Thyroid gland (tissue), 4 donors: ENCODE measurements around the gene KCNG2. TPM values are rescaled to one million over a fixed set of nuclear protein-coding genes. Genes with fewer than 3 reads are reported as not detected.

Experiments used
- DNase-seq, 2 donors: peaks; one replicate each; pipeline ENCODE4 v3.0.0-alpha.2; 2019
- H3K27ac ChIP-seq, 3 donors: fragments of 200-600 bp; sonication (generic); 1 replicate in 2 of 3; 2 replicates in 1 of 3; pipeline ENCODE4 v1.5.1; 2016 to 2019; ENCODE audit warnings: mild to moderate bottlenecking in 1 of 3, moderate library complexity in 1 of 3
- H3K27me3 ChIP-seq: fragments of 200-600 bp; sonication (generic); one replicate; pipeline ENCODE4 v1.5.1; 2019
- H3K36me3 ChIP-seq, 2 donors: fragments of 200-600 bp; sonication (generic); one replicate each; pipeline ENCODE4 v1.5.1; 2016 to 2019
- H3K4me1 ChIP-seq, 2 donors: fragments of 200-600 bp; sonication (generic); one replicate each; pipeline ENCODE4 v1.5.1; 2017 to 2019
- H3K4me3 ChIP-seq, 3 donors: fragments of 200-600 bp; sonication (generic); replicated peaks in 1 of 3; 1 replicate in 2 of 3; 2 replicates in 1 of 3; pipeline ENCODE4 v1.5.1; 2016; ENCODE audit warnings: mild to moderate bottlenecking in 1 of 3
- H3K9me3 ChIP-seq: fragments of 200-600 bp; sonication (generic); one replicate; pipeline ENCODE4 v1.5.1; 2017
- POLR2A ChIP-seq, 2 donors: fragments of 450-650 bp; IDR thresholded peaks; one replicate each; pipeline ENCODE4 v1.6.1; 2017; ENCODE audit warnings: antibody characterized with exemption in 2 of 2, mild to moderate bottlenecking in 2 of 2, moderate library complexity in 1 of 2
- WGBS, 2 donors: methylation state at CpG; one replicate each; pipeline ENCODE4 v1.1.5; 2017; 5-methylcytosine and 5-hydroxymethylcytosine counted together
- intact Hi-C: fragments of 100-400 bp; cut with DNase I; formaldehyde crosslinking; loops from one replicate; pipeline ENCODE4 v1.15.1; 2023
- total RNA-seq, 4 donors: library from RNA; depleted of rRNA; stranded (reverse); fragments of >200 nt; gene quantifications; one replicate each; pipeline ENCODE4 v1.2.3, GENCODE V29; 2016
- TF ChIP-seq, protein P1 (sequence below), 6 experiments: fragments of 200-600 bp in 3 of 6; fragments of 450-650 bp in 3 of 6; sonication (generic) in 3 of 6; IDR thresholded peaks; one replicate each; pipeline ENCODE4 v1.5.1; 2016 to 2019; ENCODE audit warnings: antibody characterized with exemption in 6 of 6, mild to moderate bottlenecking in 2 of 6, inconsistent platforms in 1 of 6, moderate library complexity in 1 of 6

The KCNG2 gene
- total RNA-seq, 4 donors from 2014 or later = 0.22 TPM; not detected in 3

DNA sequence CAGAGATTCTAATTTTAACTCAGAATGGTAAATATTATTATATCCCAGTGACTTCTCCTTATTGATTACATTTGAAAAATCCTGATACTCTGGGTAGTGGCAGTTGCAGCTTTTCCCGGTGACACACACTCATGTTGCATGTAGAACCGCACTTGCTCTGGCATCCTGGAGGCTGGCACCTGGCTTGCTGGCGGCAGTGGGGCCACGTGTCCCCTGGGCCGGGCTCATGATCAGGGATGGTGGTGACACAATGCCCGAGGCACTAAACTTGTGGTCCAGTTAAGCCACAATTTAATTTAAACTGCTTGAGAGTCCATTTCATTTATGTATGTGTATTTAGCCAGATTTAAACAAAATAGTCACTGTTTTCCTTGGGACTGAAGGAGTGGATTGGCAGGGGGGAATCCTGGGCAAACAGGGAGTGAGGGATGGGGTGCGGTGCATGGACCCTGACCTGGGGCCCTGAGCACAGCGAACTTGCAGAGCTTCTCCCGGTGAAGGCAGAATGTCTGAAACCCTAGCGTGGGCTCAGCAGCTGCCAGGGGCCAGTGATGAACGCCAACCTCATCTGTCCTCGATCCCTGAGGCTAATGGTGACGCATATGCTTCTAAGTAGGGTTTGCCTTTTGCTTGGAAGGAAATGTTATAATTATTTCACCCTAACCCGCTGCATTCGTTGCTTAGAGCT, 50.0 kb downstream of the KCNG2 start:
- Histone ChIP-seq H3K27me3 (no peaks in the 10 kb centered on the region), H3K4me3 (no peak overlapping the region), H3K36me3 (no peaks in the 10 kb centered on the region), H3K9me3 (no peaks in the 10 kb centered on the region), H3K27ac (no peak overlapping the region), H3K4me1 (no peaks in the 10 kb centered on the region)
- intact Hi-C loops = no loop called here
- no peak for DNase-seq
- WGBS, 2 donors = 89 to 90% methylated on average over 15 of the region's 15 CpGs
- TF ChIP-seq, protein P1, sequence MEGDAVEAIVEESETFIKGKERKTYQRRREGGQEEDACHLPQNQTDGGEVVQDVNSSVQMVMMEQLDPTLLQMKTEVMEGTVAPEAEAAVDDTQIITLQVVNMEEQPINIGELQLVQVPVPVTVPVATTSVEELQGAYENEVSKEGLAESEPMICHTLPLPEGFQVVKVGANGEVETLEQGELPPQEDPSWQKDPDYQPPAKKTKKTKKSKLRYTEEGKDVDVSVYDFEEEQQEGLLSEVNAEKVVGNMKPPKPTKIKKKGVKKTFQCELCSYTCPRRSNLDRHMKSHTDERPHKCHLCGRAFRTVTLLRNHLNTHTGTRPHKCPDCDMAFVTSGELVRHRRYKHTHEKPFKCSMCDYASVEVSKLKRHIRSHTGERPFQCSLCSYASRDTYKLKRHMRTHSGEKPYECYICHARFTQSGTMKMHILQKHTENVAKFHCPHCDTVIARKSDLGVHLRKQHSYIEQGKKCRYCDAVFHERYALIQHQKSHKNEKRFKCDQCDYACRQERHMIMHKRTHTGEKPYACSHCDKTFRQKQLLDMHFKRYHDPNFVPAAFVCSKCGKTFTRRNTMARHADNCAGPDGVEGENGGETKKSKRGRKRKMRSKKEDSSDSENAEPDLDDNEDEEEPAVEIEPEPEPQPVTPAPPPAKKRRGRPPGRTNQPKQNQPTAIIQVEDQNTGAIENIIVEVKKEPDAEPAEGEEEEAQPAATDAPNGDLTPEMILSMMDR (IDR thresholded peaks at IDR 0.05) = no peak
- no peak for TF ChIP-seq POLR2A (IDR thresholded peaks at IDR 0.05)

DNA sequence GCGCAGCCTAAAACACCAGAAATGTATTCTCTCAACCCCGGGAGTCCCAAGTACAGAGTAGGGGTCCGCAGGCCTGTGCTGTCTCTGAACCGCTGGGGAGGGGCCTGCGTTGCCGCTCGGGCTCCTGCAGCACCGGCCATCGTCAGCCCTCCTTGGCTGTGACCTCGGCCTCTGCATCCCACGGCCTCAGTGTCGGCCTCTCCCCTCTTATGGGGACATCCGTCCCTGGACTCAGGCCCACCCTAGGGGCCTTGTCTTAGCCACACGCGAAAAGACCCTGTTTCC, 50.5 kb downstream of the KCNG2 start:
- no peak for TF ChIP-seq POLR2A (IDR thresholded peaks at IDR 0.05)
- TF ChIP-seq, protein P1 (IDR thresholded peaks at IDR 0.05) = no peak
- no peak for DNase-seq
- 92 to 95% methylated on average over 14 of the region's 15 CpGs for WGBS, 2 donors
- no peaks in the 10 kb centered on the region for H3K4me1 ChIP-seq
- no peaks in the 10 kb centered on the region for H3K9me3 ChIP-seq
- intact Hi-C loops = no loop called here
- no peak overlapping the region for H3K4me3 ChIP-seq
- no peak overlapping the region for H3K27ac ChIP-seq
- no peaks in the 10 kb centered on the region for H3K27me3 ChIP-seq
- no peaks in the 10 kb centered on the region for H3K36me3 ChIP-seq

DNA sequence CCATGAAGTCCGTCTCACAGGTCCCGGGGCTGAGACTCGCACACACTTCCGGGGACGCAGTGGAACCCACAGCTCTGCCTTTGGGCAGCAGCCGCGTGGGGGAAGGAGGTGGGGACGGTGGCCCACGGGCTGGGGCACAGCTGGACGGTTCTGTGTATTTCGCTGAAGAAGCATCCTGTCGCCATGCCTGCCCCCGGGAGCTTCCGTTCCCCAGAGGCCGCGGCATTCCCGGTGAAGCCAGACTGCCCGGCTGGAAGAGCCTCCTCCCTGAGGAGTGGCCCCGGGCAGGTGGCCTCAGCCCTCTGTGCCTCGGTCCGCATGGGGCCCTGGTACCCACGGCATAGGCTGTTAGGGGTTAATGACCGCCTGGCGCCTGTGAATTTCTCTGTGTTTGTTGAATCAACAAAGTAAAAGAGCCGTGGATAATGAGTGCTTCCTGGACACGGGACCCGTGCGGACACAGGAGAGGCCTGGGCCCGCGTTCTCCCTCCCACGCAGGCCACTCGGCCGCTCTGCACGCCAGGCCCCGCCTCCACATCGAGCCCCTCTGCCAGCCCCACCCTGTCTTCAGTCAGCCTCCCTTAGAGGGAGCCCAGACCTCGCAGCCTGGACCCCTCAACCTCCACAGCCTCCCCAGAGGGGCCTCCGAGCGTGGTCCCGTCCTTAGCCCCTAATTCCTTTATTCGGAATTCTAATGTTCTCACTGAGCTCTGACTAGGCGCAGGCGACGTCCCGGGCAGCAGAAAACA, 51.0 kb downstream of the KCNG2 start:
- intact Hi-C loops = no loop called here
- Histone ChIP-seq H3K9me3 (no peaks in the 10 kb centered on the region), H3K27ac (no peak overlapping the region), H3K27me3 (no peaks in the 10 kb centered on the region), H3K4me3 (no peak overlapping the region), H3K4me1 (no peaks in the 10 kb centered on the region), H3K36me3 (no peaks in the 10 kb centered on the region)
- no peak for DNase-seq
- 53 to 69% methylated on average over 24 to 35 of the region's 45 CpGs for WGBS, 2 donors
- TF ChIP-seq, protein P1 (IDR thresholded peaks at IDR 0.05) = no peak
- TF ChIP-seq POLR2A (IDR thresholded peaks at IDR 0.05) = no peak

DNA sequence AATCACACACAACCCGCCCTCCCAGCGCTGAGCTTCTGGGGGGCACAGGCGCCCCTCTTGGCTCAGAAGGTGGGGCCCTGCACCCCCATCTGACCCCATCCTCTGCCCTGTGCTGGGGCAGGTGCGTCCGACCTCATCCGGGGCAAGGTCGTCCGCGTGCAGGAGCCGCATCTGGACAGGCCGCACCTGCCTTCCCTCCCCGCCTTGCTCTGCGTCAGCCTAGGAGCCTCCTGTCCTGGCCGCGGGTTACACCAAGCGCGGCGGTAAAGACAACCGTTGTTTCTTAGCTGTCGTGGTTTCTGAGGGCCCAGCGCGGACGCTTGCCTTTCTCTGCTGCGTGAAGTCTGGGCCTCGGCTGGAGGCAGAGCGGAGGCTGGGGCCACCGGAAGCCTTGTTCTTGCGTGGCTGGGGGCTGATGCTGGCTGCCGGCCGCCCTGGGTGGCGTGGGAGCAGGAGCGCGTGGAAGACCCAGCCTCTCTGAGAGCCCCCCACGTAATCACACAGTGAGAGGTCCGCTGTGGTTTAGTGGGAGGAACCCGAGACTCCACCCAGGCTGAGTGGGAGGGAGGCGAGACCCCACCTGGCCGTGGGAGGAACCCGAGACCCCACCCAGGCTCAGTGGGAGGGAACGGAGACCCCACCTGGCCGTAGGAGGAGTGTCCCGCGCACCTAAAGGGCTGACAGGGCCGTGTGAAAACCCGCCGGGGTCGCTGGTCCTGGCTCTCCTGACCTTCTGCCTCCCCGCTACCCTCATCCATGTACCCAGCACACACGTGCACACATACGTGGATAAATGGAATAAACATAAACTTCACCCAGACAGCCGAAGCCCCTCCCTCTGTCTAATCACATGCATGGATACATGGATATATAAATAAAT, 51.8 kb downstream of the KCNG2 start:
- Histone ChIP-seq H3K36me3 (no peaks in the 10 kb centered on the region), H3K9me3 (no peaks in the 10 kb centered on the region), H3K27ac (no peak overlapping the region), H3K4me3 (no peak overlapping the region), H3K4me1 (no peaks in the 10 kb centered on the region), H3K27me3 (no peaks in the 10 kb centered on the region)
- WGBS, 2 donors = 95 to 96% methylated on average over 28 to 49 of the region's 51 CpGs
- intact Hi-C loops = no loop called here
- no peak for TF ChIP-seq POLR2A (IDR thresholded peaks at IDR 0.05)
- TF ChIP-seq, protein P1 (IDR thresholded peaks at IDR 0.05) = no peak
- DNase-seq = no peak
